ENCODE measurements around the gene HSPH1.
"Not testable (repeated sequence)": the region's sequence is repeated elsewhere in the genome, so short reads cannot be mapped to it uniquely, and the experiment has no call there.

HSPH1 gene

DNA sequence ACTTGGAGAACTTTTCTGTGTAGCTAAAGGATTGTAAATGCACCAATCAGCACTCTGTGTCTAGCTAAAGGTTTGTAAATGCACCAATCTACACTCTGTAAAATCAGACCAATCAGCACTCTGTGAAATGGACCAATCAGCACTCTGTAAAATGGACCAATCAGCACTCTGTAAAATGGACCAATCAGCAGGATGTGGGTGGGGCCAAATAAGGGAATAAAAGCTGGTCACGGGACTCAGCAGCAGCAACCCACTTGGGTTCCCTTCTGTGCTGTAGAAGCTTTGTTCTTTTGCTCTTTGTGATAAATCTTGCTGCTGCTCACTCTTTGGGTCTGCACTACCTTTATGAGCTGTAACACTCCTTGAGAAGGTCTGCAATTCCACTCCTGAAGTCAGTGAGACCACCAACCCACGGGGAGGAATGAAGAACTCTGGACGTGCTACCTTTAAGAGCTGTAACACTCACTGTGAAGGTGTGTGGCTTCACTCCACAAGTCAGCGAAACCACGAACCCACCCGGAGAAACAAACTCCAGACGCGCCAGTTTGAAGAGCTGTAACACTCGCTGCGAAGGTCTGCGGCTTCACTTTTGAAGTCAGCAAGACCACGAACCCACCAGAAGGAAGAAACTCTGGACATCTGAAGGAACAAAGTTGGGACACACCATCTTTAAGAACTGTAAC lies 16.2 kb upstream of the HSPH1 start:
- DNase-seq (ENCODE audit: low read depth in 2 of 3, low spot score in 1 of 3) = not testable (repeated sequence)

DNA sequence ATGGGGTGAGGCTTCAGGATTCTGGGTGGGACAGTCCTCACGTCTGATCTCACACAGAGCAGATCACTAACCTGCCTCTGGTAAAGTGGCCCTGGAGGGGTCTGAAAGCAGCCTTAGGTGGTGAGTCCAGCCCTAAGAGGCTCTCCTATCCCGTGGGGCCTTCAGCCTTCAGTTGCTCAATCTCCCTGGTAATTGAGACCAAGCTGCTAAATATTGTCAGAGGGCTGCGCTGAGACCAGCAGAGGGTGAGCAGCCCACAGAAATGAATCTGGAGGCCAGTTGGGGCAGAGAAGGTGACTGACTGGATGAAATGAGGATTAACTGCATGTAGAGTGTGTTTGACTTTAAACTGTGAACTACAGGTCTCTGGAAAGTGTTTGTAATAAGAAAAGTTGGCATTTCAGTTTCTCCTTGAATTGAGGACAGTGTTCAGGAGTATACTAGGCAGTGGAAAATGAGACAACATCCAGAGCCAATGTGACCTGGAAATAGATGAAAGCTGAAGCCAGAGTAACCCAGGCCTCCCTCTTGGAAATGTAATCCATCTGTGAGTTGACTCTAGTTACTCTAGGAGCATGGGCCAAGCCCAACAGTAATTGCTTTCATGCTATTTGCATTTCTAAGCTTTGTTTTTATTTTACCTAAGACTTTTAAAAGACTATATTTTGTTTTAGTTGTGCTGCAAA lies 14.3 kb upstream of the HSPH1 start:
- DNase-seq (ENCODE audit: low read depth in 2 of 3, low spot score in 1 of 3) = no peak

DNA sequence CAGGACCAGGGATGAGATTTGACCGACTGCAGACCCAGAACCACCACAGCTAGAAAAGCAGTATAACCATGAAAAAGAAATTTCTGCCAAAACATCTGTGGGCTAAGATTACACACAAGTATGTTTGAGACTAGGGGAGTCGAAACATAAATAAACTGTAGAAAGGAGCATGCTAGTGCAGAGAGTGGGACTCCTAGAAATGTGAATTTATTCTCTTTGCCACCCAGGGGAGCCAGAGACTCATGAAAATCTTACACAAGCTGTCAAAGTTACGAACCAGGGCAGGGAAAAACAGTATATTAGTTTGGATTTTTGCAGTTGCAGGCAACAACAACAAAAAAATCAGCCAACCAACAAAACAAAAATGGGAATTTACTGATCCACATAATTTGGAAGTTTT lies 12.3 kb upstream of the HSPH1 start:
- DNase-seq (ENCODE audit: low read depth in 2 of 3, low spot score in 1 of 3) = no peak

DNA sequence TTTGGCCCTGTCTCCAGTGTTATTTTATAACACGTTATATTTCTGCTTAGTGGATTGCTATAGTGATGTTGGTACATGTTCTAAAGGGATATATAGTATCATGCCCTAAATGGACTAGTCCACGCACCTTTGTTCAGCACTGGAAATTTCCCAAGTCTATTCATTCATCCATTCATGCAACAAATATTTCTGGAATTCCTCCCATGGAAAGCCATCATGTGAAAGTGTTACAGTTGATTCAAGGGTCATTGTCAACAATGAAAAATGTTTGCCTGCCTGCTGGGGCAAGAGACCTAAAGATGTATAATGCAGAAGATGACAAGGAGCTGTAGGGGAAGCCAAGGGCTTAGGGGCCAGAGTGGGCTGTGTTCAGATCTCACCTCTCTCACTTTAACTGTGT lies 10.8 kb upstream of the HSPH1 start:
- DNase-seq (ENCODE audit: low read depth in 2 of 3, low spot score in 1 of 3) = no peak

DNA sequence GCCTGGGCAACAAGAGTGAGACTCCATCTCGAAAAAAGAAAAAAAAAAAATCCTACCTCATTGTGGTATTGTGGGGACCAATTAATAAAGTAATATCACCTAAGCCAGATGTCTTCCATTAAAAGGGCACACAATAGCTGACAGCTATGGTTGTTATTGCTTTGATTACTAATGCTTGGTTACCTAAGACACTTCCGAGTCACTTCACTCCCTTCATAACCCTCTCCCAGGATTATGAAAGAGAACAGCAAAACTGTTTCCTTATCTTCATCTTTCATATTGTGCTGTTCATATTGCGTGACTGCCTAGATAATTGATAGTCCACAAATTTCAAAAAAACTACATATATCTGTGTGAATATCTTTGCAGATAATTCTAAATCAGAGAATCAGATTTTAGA lies 10.3 kb upstream of the HSPH1 start:
- no peak for DNase-seq (ENCODE audit: low read depth in 2 of 3, low spot score in 1 of 3)

DNA sequence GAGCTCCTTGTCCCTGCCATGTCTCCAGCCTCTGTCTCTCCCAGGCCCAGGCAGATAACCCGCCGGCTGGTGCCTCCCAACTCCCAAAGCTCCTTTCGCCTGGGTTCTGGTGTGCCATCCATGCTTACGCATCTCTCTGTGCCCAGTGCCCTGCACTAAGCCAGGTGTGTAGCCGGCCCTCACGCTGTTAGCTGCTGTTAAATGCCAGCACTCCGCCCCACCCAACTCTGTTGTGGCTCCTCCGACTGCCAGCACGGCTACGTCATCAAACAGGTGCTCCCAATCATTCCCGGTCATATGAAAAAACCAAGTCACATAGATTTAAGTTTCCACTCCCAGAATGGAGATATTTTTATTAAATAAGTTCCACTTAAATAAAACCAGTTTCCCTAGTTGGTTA lies 7.0 kb upstream of the HSPH1 start:
- no peak for DNase-seq (ENCODE audit: low read depth in 2 of 3, low spot score in 1 of 3)

DNA sequence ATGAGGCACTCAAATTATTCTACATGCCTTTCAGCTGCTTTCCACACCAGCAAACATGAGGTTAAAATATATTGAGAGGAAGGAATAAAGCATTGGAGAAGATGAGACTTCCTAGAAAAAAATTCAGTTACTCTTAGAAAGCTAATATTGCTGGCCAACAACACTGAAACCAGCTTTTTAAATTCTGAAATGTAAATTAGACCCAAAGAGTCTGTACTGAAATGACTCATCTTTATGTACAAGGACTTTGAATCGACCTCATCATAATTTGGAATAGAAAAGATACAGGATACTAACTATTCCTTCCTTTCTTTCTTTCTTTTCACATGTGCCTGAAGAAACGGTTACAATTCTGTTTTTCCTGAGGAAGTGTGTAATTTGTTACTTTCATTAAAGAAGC lies 6.5 kb upstream of the HSPH1 start:
- DNase-seq (ENCODE audit: low read depth in 2 of 3, low spot score in 1 of 3) = no peak

DNA sequence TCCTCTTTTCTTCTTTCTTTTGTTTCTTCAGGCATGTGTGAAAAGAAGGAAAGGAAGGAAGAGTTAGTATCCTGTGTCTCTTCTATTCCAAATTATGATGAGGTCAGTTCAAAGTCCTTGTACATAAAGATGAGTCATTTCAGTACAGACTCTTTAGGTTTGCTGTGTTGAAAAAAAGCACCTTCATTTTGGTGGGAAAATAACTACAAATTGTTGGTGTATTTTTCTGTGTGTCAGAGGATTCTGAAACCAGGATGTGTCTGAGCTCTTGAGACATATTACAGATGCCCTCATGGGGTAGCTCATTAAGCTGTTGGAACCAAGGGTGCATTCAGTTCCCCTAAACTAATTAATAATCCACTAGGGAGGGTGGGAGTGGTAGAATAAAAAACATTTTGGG lies 5.8 kb upstream of the HSPH1 start:
- DNase-seq (ENCODE audit: low read depth in 2 of 3, low spot score in 1 of 3) = no peak

DNA sequence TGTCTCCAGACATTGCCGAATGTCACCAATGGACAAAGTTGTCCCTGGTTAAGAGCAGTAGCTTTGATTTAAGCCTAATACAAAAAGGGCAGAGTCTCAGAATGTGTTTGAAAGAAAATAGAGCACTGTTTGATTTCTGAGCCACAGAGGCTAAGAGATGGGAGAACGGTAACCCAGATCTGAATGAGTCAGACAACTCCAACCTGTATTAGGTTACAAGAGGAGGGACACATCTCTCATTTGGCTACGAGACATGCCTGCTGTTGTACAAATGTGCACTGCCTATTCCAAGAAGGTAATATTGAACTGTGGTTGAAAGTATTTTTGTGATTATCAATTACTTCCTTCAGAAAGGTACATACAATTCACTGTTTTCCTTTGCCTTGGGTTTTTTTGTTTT lies 4.9 kb upstream of the HSPH1 start:
- no peak for DNase-seq (ENCODE audit: low read depth in 2 of 3, low spot score in 1 of 3)

DNA sequence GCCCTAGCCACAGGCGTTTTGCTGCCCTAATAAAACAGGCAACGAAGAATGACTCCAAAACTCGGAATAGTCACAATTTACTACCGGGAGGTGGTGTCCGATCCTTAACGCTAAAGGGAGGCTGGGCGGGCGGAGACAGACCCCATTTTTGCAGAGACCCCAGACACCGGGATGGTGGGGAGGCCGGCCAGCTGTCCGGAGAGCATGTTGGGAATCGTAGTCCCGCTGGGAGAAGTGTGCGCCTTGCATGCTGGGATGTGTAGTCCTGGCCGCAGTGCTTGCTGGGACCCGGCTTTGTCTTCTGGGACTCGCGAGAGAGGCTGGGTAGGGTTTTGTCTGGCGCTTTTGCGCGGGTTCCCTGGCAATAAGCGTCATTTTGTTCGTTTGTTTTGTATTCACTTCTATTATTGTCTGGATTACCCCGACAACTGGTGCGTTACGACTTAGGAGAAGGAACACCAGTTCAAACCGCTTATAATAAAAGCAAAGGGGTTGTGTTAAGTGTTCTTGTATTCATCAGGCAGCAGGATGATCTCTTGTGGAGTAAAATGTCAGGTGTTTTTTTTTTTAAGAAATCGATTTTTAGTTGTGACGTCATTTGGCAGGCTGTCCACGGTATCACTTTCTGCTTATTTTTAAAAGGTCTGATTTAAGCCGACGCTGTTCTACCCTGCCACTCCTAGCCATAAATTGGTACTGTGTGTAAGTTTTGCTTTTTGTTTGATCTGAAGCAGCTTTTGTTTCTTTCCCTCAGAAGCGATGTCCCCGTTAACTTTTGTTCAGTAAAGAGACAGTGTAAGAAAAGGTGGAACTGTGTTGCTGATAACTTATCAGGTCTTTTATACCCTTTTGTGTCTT lies 676 bp upstream of the HSPH1 start:
- DNase-seq (ENCODE audit: low read depth in 2 of 3, low spot score in 1 of 3) = peak; percentile 88 to 92 (median 90)

DNA sequence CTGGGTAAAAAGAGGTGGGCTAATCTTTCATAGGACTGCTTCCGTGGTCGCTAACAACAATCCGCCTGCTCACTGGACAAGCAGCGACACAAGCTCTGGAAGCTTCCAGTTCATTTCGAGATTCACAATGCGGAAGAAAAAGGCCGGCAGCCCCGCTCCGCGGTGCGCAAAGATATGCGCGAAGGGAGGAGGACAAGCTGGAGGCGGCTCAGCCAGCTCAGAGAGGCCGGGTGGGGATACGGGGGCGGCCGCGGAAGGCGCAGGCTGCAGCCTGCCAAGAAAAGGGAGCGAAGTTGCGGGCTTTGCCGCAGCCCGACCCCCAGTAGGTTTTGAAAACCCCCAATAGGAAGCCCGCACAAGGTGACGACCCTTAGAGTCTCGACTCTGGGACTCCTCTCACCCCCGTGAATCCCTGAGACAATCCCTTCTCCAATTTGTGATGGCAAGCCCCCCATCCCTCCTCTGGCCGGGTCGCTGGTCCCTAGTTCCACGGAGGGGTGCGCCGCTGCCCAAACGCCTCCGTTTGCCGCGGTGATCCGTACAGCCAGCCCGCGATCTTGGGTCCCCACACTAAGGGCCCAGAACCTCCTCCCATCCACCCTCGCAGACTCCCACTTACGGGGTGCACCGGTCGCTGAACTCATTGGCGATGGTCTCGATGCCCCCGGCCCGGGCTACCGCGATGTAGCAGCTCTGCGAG lies 697 bp downstream of the HSPH1 start:
- DNase-seq (ENCODE audit: low read depth in 2 of 3, low spot score in 1 of 3) = peak; percentile 38 to 57 (median 47)

DNA sequence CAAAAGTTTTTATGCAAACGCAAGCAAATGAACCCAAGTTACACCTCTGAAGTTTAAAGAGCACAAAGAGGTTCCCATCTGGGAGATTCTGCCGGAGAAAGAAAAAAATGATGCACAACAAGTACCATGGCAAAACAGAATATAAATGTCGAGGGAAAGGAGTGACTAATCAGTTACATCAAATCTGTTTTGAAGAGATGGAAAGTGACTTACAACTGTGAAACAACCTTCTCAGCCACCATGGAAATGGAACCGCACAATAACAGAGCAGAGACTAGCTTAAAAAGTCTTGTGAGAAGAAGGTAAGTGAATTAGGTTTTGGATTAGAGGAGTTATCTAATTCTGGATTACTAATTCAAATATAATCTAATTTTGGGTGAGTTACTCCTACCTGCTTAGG lies 2.4 kb downstream of the HSPH1 start:
- DNase-seq (ENCODE audit: low read depth in 2 of 3, low spot score in 1 of 3) = no peak

DNA sequence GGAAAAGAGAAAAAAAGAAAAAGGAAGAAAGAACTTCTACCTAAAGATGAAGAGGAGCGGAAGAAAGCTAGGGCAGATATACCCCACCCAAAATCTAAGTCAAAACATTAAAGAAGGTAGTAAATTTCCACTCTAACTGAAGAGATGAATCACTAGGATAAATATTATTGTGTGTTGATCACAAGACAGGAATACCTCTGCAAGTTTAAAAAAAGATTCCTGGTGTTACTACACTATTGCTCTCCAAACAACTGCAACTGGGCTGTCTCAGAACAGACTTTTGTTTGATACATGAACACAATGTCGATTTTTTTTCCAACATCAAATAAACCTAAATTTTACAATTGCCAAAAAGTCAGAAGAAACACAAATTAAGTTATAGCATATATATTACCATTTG lies 6.8 kb downstream of the HSPH1 start:
- DNase-seq (ENCODE audit: low read depth in 2 of 3, low spot score in 1 of 3) = no peak

DNA sequence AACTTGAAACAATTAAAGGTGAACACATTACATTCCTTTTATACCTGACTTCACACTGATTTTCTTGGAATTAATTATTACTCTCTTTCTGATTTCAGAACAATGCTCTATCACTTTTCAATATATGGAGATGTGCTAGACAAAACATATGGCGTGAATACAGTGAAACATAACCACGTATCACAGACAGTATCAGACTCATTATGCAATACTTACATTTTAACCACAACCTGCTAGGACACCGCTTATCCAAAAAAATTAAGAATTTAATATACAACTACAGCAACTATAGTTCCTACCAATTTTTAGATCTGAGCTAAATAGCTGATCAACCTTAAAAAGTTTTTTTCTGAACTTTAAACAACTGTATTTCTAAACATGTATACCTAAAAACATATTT lies 9.9 kb downstream of the HSPH1 start:
- DNase-seq (ENCODE audit: low read depth in 2 of 3, low spot score in 1 of 3) = no peak

DNA sequence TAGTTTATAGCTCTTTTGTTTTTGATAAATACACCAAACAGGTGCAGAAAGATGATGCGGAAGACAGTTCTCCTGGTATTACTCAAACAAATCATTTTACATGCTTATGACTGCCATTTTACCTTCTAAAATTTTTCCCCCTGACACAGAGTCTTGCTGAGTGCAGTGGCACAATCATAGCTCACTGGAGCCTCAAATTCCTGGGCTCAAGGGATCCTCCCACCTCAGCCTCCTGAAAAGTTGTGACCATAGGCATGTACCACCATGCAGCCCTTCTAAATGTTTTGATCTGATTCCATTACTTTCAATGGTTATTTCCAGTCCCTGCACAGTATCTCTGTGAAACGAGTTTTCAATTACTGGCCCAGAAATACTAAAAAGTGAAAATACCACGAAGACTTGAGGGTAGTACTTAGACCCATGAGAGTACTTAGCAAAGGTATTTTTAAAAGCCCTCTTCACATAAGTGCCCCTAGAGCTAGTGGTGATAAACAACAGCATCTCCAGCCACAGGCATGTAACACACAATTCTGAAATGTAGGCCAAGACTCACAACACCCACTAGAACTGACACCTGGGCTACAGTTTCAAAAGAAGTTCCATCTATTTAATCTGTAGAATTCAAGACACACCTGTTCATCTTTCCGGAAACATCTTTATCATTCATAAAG lies 11.3 kb downstream of the HSPH1 start:
- DNase-seq (ENCODE audit: low read depth in 2 of 3, low spot score in 1 of 3) = no peak

DNA sequence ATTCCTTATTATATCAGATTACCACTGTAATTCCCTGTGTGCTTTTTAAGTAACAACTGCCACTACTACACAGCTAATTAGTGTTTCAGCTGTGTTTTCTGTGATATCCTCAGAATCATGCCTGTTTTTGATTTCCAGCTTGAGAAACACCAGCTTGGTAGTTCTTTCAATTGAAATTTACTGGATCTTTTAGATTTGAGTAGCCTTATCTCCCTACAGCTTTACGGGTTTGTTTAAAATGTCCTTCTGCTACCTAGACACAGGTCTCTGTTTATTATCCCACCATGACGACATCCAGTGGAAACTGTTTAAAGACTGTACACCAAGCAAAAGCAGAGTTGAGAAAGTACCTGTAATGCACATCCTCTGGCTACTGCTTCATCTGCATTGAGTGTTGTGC lies 12.1 kb downstream of the HSPH1 start:
- no peak for DNase-seq (ENCODE audit: low read depth in 2 of 3, low spot score in 1 of 3)

DNA sequence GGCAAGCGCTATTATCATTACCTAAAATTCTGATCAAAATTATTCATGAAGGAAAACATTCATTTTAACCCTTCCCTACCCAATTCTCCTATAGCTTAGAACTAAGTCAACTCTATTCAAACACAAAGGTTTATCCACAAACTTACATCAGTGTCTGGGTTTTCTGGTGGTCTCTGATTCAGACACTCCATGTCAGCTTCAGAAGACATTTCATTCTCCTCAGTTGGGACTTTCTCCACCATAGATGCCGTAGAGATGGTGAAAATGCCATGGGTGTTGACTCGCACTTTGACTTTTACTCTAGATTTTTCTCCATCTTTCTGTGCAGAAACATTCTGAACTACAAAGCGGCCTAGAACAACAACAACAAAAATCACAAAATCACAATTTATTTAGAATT lies 16.3 kb downstream of the HSPH1 start:
- DNase-seq (ENCODE audit: low read depth in 2 of 3, low spot score in 1 of 3) = no peak

DNA sequence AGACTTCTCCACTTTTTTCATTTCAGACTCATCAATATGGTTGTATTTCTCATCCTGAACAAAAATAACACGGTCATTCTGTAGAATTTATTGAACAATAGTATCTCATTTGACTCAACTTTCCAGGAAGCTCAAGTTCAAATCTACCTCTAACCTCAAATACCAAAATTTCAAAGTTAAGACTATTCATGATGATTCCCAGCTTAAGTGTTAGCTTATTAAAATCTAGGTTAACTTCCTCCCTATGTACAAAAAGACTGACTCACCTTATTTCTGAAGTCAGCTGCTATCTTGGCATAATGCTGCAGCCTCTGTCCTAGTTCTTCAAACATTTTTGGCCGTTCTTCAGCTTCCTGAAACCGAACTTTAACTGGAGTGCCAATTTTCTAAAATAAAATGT lies 23.2 kb downstream of the HSPH1 start:
- no peak for DNase-seq (ENCODE audit: low read depth in 2 of 3, low spot score in 1 of 3)

DNA sequence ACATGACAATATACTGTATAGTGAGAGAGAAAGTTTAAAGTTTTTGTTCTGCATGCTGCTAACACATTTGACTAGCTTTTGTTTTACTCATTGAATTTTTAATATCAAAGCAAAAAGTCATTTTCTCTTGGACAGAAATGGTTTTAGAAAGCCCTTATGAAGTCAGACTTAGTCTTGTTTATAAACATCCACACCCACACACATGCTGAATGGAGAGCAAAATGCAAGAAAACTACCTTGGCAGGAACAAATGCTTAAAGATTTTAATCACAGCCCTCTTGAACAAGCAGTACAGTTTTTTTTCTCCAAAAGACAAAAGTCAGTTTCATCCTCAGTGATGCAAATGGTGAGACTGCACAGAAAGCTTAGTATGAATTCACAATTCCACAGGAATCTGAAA lies 25.0 kb downstream of the HSPH1 start:
- DNase-seq (ENCODE audit: low read depth in 2 of 3, low spot score in 1 of 3) = no peak

DNA sequence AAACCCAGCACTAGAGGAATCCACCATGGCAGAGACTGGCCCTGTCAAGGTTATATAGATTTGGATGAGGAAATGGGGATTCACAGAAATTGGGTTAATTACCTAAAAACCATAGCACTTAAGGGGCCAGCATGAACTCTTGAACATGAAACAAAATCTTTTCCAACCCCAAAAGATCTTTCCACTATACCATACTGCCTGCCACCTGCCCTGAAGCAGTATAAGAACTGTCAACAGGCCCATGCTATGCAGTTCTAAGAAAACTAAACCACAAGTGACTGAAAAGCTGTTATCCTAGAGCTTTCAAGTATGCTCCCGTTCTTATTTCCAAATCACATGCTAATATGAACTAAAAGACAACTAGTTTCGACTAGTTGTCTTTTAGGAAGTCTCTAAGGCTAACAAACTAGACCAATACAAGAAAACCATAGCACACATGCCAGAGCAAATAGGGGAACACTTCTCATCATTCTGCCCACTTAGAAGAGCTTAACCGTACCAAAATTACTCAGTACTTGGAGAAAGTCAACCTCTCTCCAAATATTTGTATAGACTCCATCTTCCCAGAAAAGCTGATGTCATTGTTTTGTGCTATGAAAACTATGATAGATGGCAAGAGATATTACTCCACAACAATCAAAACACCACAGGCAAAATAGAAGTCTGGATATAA lies 27.5 kb downstream of the HSPH1 start:
- DNase-seq (ENCODE audit: low read depth in 2 of 3, low spot score in 1 of 3) = no peak

DNA sequence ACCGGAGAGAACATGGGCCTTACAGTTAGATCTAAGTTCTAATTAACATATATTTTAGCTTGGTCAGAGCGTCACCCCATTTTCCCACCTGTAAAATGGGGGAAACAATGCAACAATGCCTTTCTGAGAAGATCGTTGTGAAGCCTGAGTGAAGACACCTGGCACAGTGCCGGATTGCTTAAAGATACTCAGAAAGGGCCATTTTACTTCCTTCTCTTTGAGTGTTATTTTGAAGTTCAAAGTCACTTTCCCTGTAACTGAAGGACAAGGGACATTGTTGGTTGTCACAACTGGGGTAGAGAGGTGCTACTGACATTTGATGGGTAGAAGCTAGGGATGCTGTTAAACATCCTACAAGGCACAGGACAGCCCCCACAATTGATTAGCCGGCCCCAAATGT lies 28.1 kb downstream of the HSPH1 start:
- DNase-seq (ENCODE audit: low read depth in 2 of 3, low spot score in 1 of 3) = no peak

Data from stimulated activated CD4-positive, alpha-beta T cell treated with anti-CD3 and anti-CD28 coated beads, Interleukin-12 subunit alpha, Interleukin-12 subunit beta, amount 100 ng/mL, for 48 hours (primary cell).